GM13976 (cell line): ENCODE results near the gene SLC35F4.

Experiments used
- DNase-seq: peaks from one replicate; pipeline ENCODE4 v3.0.0; 2012; ENCODE audit warnings: low spot score
- in situ Hi-C: fragments of 300-500 bp; cut with MboI; formaldehyde crosslinking; loops from one replicate; pipeline ENCODE4 v1.12.0; 2022; ENCODE audit warnings: low sequenced_read_pairs, mixed read lengths, inconsistent platforms; ENCODE audit not compliant: unreplicated experiment
- TF ChIP-seq, protein P1 (sequence below): IDR thresholded peaks from 2 replicates; pipeline ENCODE4 v1.5.1; 2012; ENCODE audit warnings: borderline replicate concordance, mild to moderate bottlenecking; ENCODE audit not compliant: insufficient read depth; ENCODE audit errors: extremely low read depth, missing control alignments, control extremely low read depth

Gene SLC35F4

DNA sequence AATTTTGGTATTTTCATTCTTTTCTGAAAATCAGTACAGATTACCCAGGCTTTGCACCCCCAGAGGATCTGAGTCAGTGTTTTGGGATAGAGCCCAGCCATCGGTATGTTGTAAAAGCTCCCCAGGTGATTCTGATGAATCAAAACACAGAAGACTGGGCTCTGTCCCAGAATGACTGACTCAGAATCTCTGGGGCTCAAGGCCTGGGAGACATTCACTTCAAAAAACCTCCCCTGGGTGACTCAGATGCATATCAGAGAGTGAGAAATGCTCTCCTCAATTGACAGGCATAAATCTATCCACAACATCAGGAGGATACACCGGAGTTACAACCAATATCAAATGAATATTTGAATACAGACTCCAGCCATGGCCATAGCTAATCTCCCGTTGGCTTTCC lies 32.6 kb downstream of the SLC35F4 start:
- TF ChIP-seq, protein P1, sequence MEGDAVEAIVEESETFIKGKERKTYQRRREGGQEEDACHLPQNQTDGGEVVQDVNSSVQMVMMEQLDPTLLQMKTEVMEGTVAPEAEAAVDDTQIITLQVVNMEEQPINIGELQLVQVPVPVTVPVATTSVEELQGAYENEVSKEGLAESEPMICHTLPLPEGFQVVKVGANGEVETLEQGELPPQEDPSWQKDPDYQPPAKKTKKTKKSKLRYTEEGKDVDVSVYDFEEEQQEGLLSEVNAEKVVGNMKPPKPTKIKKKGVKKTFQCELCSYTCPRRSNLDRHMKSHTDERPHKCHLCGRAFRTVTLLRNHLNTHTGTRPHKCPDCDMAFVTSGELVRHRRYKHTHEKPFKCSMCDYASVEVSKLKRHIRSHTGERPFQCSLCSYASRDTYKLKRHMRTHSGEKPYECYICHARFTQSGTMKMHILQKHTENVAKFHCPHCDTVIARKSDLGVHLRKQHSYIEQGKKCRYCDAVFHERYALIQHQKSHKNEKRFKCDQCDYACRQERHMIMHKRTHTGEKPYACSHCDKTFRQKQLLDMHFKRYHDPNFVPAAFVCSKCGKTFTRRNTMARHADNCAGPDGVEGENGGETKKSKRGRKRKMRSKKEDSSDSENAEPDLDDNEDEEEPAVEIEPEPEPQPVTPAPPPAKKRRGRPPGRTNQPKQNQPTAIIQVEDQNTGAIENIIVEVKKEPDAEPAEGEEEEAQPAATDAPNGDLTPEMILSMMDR: no peak
- in situ Hi-C loops: no loop called here
- DNase-seq: no peak

GRCh38 chr14:57831981-57832380 lies 33.9 kb downstream of the SLC35F4 start:
- in situ Hi-C loops: no loop called here
- TF ChIP-seq, protein P1: no peak
- DNase-seq: no peak

GRCh38 chr14:57828713-57829112 lies 37.2 kb downstream of the SLC35F4 start:
- TF ChIP-seq, protein P1: no peak
- DNase-seq: no peak
- in situ Hi-C loops: no loop called here

GRCh38 chr14:57823015-57823660 lies 42.8 kb downstream of the SLC35F4 start:
- DNase-seq: no peak
- TF ChIP-seq, protein P1: no peak
- in situ Hi-C loops: no loop called here

DNA sequence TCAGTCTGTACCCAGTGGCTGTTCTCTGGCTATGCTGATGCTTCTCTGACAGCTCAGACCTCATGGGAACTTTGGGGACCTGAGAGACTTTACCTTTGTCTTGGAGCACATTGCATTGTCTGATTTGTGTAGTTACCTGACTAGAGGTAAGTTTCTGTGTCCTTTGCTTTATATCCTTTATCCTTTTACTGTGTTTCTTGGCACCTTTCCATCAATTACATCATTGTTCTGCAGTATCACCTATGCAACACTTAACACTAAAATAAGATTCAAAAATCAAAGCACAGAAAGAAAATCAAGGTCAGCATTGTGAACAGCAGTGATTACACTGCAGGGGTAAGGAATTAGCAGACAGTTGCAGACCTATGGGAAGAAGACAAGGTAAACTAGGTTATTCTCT lies 43.8 kb downstream of the SLC35F4 start:
- TF ChIP-seq, protein P1: no peak
- no peak for DNase-seq
- in situ Hi-C loops: no loop called here

DNA sequence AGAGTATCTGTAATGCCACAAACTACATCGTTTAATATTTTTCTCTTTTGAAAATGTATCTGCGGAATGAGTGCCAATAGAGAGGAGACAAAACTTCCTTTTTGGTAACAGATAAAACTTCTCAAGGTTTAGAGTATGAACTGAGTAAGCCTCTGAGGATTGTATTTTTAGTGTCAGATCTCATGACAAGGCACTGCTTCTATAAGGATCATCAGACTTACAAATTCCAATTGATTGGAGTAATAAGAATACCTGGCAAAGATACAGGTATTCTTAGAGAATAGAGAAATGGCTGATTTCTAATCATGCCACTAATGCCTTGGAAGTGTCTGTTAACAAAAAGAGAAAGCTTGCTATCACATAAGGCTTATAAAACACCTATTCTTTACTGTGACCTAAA lies 45.3 kb downstream of the SLC35F4 start:
- TF ChIP-seq, protein P1: no peak
- DNase-seq: no peak
- in situ Hi-C loops: no loop called here

DNA sequence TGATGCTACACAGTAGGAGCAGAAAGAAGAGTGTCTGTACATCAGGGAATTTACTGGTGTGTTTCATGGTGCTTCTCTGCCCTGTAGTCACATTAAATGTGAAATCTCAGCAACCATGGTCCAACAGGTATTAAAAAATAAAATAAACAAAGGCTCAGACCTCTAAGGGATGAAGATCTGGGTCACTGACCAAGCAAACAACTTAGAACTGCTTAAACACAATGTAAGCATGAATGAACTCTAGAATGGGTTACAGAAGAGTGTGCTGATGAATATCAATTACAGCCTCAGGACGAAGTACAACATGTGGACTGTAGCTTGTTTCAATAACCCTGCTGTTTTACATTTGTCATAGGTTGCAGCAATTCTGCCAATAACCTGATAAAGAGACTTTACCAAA lies 47.4 kb downstream of the SLC35F4 start:
- TF ChIP-seq, protein P1: no peak
- DNase-seq: no peak

More for the DNA sequence above, 47.4 kb downstream of the SLC35F4 start:
- in situ Hi-C loops: no loop called here
